A673 (cell line): ENCODE measurements around the gene SH3PXD2B.

Source experiments
- EZH2 ChIP-seq: fragments of 200-600 bp; sonication (generic); IDR thresholded peaks from 2 replicates; pipeline ENCODE4 v1.6.1; 2017; ENCODE audit warnings: borderline replicate concordance, low read depth, mild to moderate bottlenecking, mixed read lengths, antibody characterized with exemption, low read length; ENCODE audit not compliant: poor library complexity, severe bottlenecking
- TF ChIP-seq, protein P1 (sequence below): fragments of 300-800, 200-600 bp; sonication (generic); conservative IDR thresholded peaks from 2 replicates; pipeline ENCODE4 v1.5.1; 2017; ENCODE audit warnings: low read depth, mild to moderate bottlenecking, antibody characterized with exemption, low read length, moderate library complexity, mixed read lengths

DNA sequence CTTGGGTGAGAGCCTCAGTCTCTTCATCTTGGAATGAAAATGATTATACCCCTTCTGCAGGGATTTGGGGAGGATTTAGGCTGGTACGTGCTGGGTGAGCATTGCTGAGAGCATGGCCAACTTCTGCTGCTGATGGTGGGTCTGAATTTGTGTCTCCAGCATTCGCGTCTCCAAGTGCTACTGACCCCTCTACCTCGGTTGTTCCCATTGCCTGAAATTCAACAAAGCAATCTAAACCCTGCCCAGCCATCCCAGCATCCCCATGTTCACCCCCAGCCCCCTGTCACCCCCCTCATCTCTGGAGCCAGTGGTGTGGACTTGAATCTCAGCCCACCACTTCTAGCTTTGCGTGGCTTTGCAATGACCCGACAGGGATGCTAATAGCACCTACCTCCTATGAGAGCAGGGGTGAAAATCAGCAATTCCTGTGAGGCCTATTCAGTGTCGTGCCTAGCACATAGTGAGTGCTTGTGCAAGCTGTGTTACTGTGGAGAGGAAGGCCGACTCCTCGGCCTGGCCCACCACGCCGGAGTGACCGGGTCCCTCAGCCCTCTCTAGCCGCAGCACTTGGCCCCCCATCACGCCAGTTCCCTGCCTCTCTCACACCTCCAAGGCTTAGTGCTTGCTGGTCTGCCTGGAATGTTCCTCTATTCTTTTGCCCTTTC lies 43.4 kb upstream of the SH3PXD2B start:
- TF ChIP-seq, protein P1, sequence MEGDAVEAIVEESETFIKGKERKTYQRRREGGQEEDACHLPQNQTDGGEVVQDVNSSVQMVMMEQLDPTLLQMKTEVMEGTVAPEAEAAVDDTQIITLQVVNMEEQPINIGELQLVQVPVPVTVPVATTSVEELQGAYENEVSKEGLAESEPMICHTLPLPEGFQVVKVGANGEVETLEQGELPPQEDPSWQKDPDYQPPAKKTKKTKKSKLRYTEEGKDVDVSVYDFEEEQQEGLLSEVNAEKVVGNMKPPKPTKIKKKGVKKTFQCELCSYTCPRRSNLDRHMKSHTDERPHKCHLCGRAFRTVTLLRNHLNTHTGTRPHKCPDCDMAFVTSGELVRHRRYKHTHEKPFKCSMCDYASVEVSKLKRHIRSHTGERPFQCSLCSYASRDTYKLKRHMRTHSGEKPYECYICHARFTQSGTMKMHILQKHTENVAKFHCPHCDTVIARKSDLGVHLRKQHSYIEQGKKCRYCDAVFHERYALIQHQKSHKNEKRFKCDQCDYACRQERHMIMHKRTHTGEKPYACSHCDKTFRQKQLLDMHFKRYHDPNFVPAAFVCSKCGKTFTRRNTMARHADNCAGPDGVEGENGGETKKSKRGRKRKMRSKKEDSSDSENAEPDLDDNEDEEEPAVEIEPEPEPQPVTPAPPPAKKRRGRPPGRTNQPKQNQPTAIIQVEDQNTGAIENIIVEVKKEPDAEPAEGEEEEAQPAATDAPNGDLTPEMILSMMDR: no peak
- TF ChIP-seq EZH2: no peak
